GM19467 (cell line): ENCODE results near the gene PCED1A.

Experiments used
- ATAC-seq: cut with Tn5 transposase; IDR thresholded peaks from one replicate; pipeline ENCODE4 v1.9.1; 2021; ENCODE audit warnings: mild to moderate bottlenecking, moderate library complexity; ENCODE audit not compliant: unreplicated experiment

Gene PCED1A

GRCh38 chr20:2840138-2840966 lies at the start of gene PCED1A, which contains the start of gene VPS16:
Gene PCED1A (minus strand): TSS chr20:2840655. CDS start chr20:2839912, 743 bp downstream.
Gene VPS16 (plus strand): TSS chr20:2840745. CDS start chr20:2840775, 30 bp downstream.
- ATAC-seq = peak; percentile 90

DNA sequence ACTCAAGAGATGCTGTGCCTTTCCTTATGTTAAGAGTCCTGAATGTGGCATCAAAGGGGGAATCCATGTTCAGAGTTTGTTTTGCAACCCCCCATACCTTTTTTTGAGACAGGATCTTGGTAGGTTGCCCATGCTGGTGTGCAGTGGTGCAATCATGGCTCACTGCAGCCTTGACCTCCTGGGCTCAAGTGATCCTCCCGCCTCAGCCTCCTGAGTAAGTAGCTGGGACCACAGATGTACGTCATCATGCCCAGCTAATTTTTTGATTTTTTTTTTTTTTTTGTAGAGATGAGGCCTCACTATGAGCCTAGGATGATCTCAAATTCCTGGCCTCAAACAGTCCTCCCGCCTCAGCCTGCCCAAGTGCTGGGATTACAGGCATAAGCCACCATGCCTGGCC lies 49.3 kb upstream of the PCED1A start:
- no peak for ATAC-seq

- ATAC-seq = no peak
These were observed 48.8 kb upstream of the PCED1A start for GRCh38 chr20:2889209-2889608.

GRCh38 chr20:2888224-2888955 lies 47.9 kb upstream of the PCED1A start:
- no peak for ATAC-seq

DNA sequence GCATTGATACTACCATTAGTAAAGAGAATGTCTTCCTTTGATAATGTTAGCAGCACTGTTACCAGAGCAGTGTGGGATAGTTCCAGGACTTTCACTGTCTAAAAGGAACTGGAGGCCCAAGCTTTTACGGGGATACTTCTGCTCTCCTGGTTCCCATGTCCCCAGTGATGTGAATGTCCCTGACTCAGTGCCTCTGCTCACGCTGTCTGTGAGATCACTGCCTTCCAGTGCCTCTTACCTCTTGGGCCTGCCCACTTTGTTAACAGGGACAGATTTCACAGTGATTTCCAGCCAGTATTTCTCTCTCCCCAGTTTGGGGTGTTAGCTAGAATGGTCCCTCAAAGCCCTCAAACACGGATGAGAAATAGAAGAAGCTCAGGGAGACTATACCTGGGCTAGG lies 47.3 kb upstream of the PCED1A start:
- ATAC-seq = no peak

- no peak for ATAC-seq
These were observed 43.5 kb upstream of the PCED1A start for GRCh38 chr20:2883726-2884637.

DNA sequence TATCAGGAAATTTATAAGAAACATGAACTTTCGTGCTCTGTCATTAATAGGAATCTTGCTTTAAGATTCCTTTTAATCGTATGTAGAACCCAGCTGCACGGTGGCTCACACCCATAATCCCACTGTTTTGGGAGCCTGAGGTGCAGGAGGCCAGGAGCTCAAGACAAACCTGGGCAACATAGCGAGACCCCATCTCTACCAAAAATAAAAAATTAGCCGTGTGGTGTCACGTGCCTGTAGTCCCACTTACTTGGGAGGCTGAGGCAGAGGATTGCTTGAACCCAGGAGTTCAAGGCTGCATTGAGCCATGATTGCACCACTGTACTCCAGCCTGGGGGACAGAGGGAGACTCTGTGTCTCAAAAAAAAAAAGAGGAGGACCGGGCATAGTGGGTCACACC lies 40.2 kb upstream of the PCED1A start:
- ATAC-seq = no peak

- no peak for ATAC-seq
These were observed 38.7 kb upstream of the PCED1A start for GRCh38 chr20:2879146-2879545.

- no peak for ATAC-seq
These were observed 38.1 kb upstream of the PCED1A start for GRCh38 chr20:2878515-2878914.

DNA sequence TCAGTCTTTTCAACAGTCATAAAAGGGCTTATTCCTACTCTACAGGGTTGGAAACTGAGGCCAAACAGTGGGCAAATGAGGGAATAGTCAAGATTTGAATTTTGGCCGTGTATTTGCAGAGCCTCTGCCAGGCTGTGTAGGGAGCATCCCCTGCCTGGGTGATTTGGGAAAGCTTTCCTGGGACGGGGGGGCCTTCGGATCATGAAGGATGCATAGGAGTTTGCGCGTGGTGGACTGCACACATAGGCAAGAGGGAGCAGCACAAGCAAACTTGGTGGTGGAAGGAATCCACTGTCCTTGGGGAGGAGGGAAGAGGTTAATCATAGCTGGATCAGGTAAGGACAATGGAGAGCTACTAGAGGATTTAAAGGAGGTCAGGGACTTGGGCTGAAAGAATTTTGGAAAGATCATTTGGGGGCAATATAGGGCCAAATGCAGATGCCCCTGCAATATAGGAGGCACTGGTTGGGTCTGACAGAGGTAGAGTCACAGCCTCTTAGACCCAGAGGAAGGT lies 35.3 kb upstream of the PCED1A start:
- no peak for ATAC-seq

DNA sequence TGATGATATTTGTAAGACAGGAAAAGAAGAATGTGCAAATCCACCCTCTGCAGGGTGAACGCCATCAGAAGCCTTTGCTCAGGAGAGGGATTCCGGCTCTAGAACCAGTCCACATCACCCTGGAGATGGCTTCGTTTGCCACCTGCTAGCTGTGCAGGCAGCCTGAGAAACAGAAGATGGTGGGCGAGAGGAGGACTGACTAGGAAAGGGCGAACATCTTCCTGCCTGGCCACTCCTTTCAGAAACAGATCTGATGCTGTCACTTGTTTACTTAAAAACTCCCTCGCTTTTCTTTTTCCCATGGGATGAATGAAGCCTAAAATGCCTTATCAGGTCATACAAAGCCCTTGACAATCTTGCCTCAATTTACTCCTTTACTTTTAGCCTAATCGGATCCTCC lies 34.0 kb upstream of the PCED1A start:
- no peak for ATAC-seq

- no peak for ATAC-seq
These were observed 33.2 kb upstream of the PCED1A start for GRCh38 chr20:2873747-2874041.

DNA sequence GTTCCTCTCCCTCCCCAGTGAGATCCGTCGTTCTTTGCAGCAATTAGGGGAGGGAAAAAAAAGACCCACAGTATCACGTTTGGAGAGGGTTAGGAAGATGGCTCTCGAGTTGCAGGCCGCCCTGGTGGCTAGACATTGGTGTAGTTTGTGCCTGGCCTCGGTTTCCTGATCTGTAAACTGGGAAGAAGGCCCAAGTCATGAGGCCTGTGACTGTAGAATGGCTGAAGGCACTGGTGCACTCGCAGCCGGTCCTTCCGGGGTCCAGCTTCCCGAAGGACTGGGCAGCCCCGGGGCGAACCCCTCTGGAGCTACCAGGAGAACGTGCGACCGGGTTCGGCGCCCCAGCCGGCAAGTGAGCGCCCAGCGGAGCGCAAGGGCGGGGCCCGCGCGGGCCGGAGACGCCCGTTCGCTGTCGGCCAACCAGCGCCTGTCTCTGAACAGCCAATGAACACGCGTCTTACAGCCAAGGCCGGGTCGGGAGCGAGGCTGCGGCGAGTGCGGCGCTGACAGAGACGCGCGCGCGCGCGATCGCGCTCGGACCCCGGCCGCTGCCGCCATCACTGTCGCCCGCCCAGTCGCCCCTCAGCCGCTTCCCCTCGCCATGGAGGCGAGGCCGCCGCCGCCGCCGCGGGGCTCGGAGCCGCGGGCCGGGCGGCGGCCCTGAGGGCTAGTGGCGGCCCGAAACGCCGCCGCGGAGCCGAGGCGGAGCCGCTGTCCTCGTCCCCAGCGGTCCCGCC lies 32.7 kb upstream of the PCED1A start, which contains the start of gene PTPRA:
Gene PTPRA, plus strand, starts transcription at position 472 of the 737 bp plus-strand sequence. CDS start 90,797 bp downstream, outside the sequence.
- ATAC-seq = peak; percentile 87

DNA sequence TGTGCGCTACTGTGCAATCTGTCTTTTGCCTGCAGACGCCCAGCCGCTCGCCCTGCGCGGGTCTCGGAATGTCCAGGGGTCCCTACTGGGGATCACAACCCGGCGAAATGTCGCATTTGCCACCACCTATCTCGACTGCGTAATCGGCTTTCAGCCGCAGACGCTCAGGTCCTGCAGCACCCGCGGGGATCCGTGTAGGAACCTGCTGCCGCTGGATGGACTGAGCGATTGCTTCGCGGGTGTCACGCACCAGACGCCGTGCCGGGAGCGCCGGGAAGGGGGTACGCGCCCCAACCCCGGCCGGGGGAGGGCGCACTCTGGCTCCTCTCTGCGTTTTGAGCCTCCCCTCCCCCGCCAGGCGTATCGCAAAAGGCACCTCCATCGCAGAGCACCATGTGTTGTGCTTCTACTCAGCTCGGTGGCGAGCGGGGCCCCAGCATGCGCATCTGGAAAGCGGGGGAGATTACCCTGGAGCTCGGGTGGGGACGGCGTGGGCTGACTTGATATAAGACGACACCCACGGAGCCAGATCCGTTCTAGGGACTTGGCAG lies 32.1 kb upstream of the PCED1A start:
- ATAC-seq = peak; percentile 14

DNA sequence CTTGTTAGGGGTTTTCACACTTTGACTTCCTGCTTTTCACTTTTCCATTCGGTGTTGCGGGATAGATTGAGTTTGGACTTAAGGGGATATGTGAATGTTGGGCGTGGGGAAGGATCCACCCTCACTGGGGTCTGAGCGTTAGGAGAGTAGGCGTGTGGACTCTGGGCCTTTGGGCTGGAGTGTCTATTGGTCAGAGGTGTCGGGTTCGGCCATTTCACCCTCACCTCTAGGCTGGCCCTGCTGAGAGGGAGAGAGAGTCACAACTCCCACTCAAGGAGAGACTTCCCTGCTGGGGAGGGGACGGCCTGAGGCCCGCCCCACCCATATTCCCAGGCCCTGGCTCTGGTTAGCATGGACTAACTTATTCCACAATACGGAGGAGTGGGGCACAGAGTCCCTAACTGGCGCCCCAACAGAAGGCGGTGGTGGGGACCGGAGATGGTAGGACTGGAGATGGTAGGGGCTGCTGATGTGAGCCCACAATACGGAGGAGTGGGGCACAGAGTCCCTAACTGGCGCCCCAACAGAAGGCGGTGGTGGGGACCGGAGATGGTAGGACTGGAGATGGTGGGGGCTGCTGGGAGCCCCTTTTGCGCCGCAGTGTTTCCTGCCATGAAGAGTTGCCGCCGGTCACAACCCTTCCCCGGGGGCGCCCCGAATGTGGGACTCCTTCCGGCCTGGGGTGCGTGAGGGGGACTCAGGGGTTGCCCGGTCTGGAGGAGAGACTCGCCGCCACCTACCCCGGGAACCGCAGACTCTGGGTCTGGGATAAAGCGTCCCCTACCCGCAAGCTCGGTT lies 31.4 kb upstream of the PCED1A start:
- no peak for ATAC-seq

- no peak for ATAC-seq
These were observed 30.6 kb upstream of the PCED1A start for GRCh38 chr20:2871111-2871465.

GRCh38 chr20:2869381-2869780 lies 28.9 kb upstream of the PCED1A start:
- ATAC-seq = no peak

DNA sequence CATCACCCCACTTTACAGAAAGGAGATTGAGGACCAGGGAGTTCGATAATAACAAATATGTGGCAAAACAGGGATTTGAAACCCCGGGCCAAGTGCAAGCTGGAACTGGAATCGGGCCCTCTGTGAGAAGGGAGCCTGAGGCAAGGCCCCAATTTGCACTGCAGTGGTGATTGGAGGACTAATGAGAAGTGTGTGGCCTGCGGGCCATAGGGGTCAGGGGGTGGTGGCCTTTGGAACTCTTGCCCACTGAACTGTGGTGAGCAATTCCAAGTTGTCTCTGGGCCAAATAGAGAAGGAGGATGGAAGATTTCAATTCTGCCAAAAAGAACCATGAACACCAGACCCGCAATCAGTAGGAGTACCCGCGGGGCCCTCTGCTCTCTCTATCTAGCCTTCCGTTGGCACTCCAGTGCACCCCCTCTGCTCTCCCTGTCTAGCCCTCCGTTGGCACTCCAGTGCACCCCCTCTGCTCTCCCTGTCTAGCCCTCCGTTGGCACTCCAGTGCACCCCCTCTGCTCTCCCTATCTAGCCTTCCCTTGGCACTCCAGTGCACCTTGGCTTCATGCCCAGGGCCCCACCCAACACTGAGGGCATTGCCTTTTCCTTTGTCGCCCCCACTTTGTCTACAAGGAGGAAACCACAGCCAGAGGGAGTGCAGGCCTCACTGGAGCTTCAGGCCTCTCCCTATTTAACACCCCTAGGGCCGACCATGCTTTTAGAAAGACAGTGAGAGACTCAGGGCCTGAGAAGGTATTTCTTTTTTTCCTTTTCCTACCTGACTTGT lies 26.8 kb upstream of the PCED1A start:
- no peak for ATAC-seq
